ENCODE measurements around the gene CAMK2D. TPM values are rescaled to one million over a fixed set of nuclear protein-coding genes. Genes with fewer than 3 reads are reported as not detected.

CAMK2D gene
- total RNA-seq, 2 donors from 2014 or later: 69.5 to 109 TPM

DNA sequence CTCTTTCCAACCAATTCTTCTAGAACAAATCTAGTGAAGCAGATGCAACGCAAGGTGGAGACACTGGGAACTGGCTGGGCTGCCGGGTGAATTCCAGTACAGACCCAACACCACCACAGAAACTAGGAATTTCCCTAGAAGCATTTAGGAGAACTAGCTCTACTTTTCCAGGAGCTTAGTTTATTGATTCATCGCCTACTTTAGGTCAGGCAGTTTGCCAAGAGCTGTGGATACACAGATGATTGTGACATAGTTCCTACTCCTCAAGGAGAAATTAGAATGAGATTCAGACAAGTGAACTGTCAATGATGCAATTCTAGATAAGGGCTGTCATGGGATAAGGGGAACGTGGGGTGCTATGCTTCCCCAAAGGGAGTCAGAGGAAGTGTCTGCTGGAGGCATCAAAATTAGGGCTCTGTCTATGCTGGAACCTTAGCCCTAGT is 350.0 kb downstream of the CAMK2D start:
- no peaks in the 10 kb centered on the region for H3K4me1 ChIP-seq
- no peak overlapping the region for H3K27ac ChIP-seq
- H3K4me3 ChIP-seq: no peak overlapping the region
- H3K27me3 ChIP-seq: no peaks in the 10 kb centered on the region
- no peak overlapping the region for H3K9ac ChIP-seq (ENCODE audit: low read depth in 2 of 2, low read length in 2 of 2)
- no peaks in the 10 kb centered on the region for H3K36me3 ChIP-seq
- TF ChIP-seq, protein P1, sequence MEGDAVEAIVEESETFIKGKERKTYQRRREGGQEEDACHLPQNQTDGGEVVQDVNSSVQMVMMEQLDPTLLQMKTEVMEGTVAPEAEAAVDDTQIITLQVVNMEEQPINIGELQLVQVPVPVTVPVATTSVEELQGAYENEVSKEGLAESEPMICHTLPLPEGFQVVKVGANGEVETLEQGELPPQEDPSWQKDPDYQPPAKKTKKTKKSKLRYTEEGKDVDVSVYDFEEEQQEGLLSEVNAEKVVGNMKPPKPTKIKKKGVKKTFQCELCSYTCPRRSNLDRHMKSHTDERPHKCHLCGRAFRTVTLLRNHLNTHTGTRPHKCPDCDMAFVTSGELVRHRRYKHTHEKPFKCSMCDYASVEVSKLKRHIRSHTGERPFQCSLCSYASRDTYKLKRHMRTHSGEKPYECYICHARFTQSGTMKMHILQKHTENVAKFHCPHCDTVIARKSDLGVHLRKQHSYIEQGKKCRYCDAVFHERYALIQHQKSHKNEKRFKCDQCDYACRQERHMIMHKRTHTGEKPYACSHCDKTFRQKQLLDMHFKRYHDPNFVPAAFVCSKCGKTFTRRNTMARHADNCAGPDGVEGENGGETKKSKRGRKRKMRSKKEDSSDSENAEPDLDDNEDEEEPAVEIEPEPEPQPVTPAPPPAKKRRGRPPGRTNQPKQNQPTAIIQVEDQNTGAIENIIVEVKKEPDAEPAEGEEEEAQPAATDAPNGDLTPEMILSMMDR (IDR thresholded peaks at IDR 0.05): no peak
- no peak for DNase-seq
- H3K9me3 ChIP-seq: no peaks in the 10 kb centered on the region
- intact Hi-C loops (cut with DNase I): no loop called here

DNA sequence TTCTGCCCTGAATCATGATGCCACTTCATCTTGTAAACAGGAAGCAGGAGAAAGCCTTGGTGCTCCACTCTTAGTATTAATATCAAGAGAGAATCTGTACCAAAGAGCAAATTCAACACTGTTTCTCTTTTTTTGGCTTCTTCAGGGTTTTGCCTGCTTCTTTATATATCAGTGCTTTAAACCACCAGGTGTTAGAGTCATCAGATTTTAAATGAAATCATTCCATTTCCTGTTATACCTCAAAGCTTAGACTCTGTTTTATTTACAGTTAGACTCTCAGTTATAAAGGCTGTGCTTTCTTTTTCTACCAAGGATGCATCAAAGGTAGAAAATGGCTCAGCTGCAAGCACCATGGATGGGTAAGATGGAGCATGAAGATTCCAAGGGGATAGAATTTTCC is 350.9 kb downstream of the CAMK2D start:
- H3K4me3 ChIP-seq: no peak overlapping the region
- no peak overlapping the region for H3K9ac ChIP-seq (ENCODE audit: low read depth in 2 of 2, low read length in 2 of 2)
- no peaks in the 10 kb centered on the region for H3K4me1 ChIP-seq
- no peaks in the 10 kb centered on the region for H3K27me3 ChIP-seq
- no peak for DNase-seq
- no peak overlapping the region for H3K27ac ChIP-seq
- H3K9me3 ChIP-seq: no peaks in the 10 kb centered on the region
- no peaks in the 10 kb centered on the region for H3K36me3 ChIP-seq
- intact Hi-C loops (cut with DNase I): no loop called here
- TF ChIP-seq, protein P1 (IDR thresholded peaks at IDR 0.05): no peak

DNA sequence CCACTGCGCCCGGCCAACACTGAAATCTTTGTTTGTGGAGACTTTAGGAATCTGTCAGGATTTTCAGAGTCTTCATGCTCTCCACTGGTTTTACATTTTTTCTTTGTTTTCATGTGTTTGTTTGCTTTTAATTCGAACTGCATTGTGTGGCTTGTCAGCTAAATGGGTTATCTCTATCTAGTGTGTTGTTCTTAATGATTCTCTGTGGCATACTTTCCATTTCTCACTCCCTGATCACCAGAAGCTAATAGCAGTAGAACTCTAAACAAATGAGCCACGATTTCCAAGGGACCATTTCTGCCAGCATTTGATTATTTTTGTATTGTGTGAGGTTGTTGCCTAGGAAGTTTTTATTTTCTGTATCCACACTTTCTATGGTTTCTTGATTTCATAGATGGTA is 352.4 kb downstream of the CAMK2D start:
- H3K27me3 ChIP-seq: no peaks in the 10 kb centered on the region
- TF ChIP-seq, protein P1 (IDR thresholded peaks at IDR 0.05): no peak
- no peaks in the 10 kb centered on the region for H3K4me1 ChIP-seq
- intact Hi-C loops (cut with DNase I): loop anchor here (10.0 kb wide), 1 partner anchor 126 kb away; no protein-coding TSS in a partner anchor
- no peaks in the 10 kb centered on the region for H3K9me3 ChIP-seq
- H3K4me3 ChIP-seq: no peak overlapping the region
- H3K27ac ChIP-seq: no peak overlapping the region
- H3K9ac ChIP-seq (ENCODE audit: low read depth in 2 of 2, low read length in 2 of 2): no peak overlapping the region
- DNase-seq: no peak
- H3K36me3 ChIP-seq: no peaks in the 10 kb centered on the region

DNA sequence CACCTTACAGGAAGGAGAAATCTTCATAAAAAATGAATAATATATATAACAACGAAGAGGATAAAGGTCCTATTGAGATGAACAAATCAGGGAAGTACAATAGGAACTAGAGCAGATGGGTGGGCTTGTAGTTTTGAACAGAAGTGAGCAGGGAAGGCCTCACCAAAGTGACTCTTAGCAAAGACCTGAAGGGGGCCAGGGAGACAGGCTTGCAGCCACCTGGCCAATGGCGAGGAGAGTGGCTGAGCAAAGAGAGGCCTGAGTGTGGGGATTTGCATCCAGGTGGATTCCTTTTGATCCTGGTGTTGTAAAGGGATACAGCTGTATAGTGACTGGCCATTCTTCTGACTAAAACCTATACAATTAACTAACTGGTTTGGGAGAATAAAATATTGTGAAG is 354.1 kb downstream of the CAMK2D start:
- no peaks in the 10 kb centered on the region for H3K9me3 ChIP-seq
- no peaks in the 10 kb centered on the region for H3K36me3 ChIP-seq
- TF ChIP-seq, protein P1 (IDR thresholded peaks at IDR 0.05): no peak
- H3K4me3 ChIP-seq: no peak overlapping the region
- H3K4me1 ChIP-seq: no peaks in the 10 kb centered on the region
- DNase-seq: no peak
- H3K27me3 ChIP-seq: no peaks in the 10 kb centered on the region
- no peak overlapping the region for H3K9ac ChIP-seq (ENCODE audit: low read depth in 2 of 2, low read length in 2 of 2)
- no peak overlapping the region for H3K27ac ChIP-seq
- intact Hi-C loops (cut with DNase I): loop anchor here (10.0 kb wide), 1 partner anchor 127 kb away; no protein-coding TSS in a partner anchor

DNA sequence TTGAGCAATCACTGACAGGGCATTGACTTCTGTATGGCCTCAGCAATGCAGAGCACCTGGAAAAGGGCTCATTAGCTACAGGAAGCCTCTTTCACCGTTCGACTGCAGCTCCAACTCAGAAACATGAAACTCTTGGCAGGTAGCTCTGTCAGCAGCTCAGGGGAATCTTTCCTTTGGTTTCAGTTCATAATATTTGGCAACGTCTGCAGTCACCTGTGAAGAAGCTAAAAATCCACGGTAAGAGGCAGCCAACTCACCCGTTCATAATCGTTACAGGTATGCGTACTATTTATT is 354.9 kb downstream of the CAMK2D start:
- Histone ChIP-seq H3K36me3 (no peaks in the 10 kb centered on the region), H3K27ac (no peak overlapping the region), H3K9me3 (no peaks in the 10 kb centered on the region), H3K4me1 (no peaks in the 10 kb centered on the region), H3K27me3 (no peaks in the 10 kb centered on the region), H3K9ac (ENCODE audit: low read depth in 2 of 2, low read length in 2 of 2) (no peak overlapping the region), H3K4me3 (no peak overlapping the region)
- intact Hi-C loops (cut with DNase I): loop anchor here (10.0 kb wide), 1 partner anchor 128 kb away; no protein-coding TSS in a partner anchor
- no peak for DNase-seq
- TF ChIP-seq, protein P1 (IDR thresholded peaks at IDR 0.05): no peak

Data from colonic mucosa (tissue), 4 donors.